NCI-H460 (cell line): ENCODE results near the gene KRT36. TPM values are rescaled to one million over a fixed set of nuclear protein-coding genes. Genes with fewer than 3 reads are reported as not detected.

Source experiments
- DNase-seq: peaks from one replicate; pipeline ENCODE4 v3.0.0-alpha.2; 2016; ENCODE audit warnings: low read depth; ENCODE audit errors: extremely low read depth
- total RNA-seq: library from RNA; depleted of rRNA; stranded (reverse); fragments of >200 nt; shearing (Covaris generic); gene quantifications from 2 replicates; pipeline ENCODE4 v1.2.3, GENCODE V29; 2014

KRT36 gene
- total RNA-seq, 1 experiment from 2014 or later = not detected

- DNase-seq = no peak
Measured at GRCh38 chr17:41504246-41504977, 14.7 kb upstream of the KRT36 start.

DNA sequence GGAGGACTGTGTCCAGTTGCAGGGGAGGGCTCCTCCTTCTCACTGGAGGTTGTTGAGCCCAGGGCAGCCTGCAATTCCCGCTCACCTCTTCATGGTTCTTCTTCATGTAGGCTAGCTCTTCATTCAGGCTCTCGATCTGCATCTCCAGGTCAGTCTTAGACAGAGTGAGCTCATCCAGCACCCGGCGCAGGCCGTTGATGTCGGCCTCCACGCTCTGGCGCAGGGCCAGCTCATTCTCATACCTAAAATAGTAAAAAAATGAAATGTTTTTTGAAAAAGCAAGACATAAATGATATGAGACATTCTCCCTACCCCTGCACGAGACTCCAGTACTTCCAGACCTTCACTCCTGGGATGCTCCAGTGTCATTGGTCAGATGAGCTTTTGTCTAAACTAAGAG, 13.5 kb upstream of the KRT36 start:
- DNase-seq = no peak

DNA sequence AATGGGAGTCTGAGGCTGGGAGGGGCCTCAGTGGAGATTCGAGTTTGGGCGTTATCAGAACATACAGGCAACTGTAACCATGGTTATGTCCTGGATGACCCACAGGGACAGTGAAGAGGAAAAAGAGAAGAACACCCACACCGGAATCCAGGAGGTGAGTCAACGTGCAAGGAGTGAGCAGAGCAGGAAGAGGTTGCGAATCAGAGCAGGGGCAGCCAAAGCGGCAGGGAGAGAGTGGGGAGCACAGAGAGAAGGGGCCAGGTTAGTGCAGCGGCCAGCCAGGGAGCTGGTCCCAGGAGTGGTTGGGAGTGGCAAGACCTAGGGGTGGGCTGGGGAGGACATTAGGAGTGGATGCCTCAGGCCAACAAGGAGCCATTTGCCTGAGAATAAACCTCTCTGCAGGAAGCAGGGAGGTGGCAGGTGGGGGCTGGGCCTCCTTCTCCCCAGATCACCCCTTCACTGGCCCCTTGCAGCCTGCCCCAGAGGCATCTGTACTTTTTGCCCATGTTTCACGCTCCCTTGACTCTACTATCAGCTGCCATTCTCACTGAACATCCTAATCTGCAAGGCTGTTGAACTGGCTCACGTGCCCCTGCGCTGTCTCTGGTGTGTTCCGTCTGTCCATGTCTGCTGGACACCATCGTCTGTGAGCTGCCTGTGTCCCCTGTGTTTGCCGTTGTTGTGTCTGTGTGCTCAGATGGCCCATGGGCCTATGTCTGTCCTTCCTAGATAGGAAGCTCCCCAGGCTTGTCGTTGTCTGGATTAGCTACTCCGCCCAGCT, 10.6 kb upstream of the KRT36 start:
- DNase-seq = no peak

DNA sequence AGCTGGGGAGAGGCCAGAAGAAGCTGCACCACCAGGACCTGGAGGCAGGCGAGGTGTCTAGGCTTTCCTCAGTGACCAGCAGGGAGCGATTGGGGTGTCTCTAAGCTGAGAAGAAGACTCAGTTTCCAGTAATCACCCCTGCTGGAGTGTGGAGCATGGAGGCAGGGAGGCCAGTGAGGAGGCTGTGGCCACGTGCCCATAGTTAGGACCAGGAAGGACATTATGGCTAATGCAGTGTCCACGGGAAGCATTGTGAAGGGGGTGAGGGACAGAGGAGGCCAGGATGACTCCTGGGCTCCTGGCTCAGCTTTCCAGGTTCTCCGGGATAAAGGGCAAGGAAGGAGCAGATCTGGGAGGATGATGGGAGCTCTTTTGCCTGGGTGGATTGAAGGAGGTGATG, 10.0 kb upstream of the KRT36 start:
- no peak for DNase-seq

GRCh38 chr17:41498276-41498675, 8.6 kb upstream of the KRT36 start:
- no peak for DNase-seq

DNA sequence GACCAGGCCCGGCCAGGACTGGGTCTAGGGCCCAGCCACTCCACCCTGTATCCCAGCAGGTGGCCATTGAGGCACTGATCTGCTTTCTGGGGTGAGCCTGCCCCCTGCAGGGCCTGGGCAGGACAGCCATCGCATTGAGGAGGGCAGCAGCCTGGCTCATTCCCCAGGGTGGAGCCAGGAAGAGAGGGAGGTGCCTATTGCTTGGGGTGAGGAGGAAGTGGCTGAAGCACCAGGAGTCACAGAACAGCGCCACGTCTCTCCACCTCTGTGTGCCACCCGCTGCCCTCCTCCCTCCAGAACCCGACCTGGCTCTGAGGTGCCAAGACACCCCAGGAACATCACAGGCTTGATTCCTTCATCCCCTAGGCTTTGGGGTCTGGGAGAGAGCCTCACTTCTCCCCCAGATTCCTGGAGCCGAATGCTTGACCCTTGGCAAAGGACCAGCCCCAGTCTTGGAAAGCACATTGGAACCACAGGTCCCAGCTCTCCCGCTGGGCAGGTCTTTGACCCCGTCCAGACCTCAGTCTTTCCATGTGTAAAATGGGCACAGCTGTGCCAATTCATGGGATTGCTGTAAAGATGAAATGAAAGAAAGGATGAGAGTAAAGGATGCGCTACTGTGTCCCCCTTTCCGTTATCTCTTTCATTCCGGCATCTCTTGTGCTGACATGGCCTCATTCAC, 7.2 kb upstream of the KRT36 start:
- DNase-seq = peak; percentile 85

- DNase-seq = no peak
Measured at GRCh38 chr17:41494524-41494923, 4.8 kb upstream of the KRT36 start.

- no peak for DNase-seq
Measured at GRCh38 chr17:41492771-41493170, 3.1 kb upstream of the KRT36 start.

- DNase-seq = no peak
Measured at GRCh38 chr17:41492351-41492750, 2.6 kb upstream of the KRT36 start.

DNA sequence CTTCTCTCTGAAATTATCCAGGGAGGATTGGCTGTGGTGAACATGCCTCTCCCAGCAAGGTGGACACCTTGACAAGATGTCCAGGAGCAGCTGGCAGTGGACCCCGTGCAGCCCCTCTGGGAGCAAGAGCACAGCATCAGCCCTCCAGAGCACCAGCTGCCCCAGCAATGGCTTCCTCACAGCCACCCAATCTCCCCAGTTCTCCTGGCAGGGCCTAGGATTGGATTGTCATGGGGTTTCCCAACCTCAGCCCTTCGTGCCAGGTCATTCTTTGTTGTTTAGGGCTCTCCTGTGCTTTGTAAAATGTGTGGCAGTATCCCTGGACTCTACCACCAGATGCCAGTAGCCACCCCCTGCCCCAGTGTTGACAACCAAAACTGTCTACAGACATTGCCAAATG, 1.8 kb upstream of the KRT36 start:
- no peak for DNase-seq

DNA sequence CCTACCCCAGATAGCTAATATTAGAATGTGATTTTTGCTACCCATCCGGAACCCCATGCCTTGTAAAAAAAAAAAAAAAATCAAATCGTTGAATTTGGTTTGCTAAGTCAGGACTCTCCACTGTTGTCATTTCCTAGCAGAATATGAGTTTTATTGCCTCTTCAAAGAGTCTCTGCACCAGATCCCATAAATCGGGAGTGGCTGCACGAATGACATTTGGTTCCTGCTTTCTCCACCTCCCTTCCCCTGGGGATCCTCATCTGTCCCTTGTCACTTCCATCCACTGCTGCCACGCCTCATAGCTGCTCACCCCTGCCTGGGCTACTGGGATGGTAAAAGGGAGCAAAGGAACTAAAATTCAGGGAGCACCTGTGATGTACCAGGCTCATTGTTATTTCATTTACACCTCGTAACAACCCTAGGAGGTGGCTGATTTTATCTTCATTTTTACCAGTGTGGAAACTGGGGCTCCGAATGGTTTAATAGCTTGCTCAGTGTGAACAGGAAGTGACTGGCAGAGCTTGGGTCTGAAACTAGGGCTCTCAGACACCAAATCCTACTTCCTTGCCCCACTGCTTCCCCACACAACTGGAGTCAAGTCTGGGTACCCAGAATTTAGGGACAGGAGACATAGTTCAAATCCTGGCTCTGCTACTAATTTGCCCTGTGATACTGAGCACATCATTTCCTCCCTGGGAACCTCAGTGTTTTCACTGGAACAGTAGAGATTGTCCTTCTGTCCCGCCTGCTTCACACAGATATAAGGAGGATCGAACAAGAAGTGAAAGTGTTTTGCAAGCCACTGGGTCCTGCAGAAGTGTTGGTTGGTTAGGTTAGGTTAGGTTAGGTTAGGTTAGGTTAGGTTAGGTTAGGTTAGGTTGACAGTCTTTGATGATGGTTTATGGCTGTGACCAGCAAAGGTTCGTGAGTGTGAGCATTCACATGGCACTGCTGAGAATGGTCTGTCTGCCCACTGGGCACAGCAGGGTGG, 585 bp upstream of the KRT36 start:
- no peak for DNase-seq

GRCh38 chr17:41486809-41487530, 2.7 kb downstream of the KRT36 start:
- peak; percentile 21 for DNase-seq

- no peak for DNase-seq
Measured at GRCh38 chr17:41486316-41486715, 3.4 kb downstream of the KRT36 start.

DNA sequence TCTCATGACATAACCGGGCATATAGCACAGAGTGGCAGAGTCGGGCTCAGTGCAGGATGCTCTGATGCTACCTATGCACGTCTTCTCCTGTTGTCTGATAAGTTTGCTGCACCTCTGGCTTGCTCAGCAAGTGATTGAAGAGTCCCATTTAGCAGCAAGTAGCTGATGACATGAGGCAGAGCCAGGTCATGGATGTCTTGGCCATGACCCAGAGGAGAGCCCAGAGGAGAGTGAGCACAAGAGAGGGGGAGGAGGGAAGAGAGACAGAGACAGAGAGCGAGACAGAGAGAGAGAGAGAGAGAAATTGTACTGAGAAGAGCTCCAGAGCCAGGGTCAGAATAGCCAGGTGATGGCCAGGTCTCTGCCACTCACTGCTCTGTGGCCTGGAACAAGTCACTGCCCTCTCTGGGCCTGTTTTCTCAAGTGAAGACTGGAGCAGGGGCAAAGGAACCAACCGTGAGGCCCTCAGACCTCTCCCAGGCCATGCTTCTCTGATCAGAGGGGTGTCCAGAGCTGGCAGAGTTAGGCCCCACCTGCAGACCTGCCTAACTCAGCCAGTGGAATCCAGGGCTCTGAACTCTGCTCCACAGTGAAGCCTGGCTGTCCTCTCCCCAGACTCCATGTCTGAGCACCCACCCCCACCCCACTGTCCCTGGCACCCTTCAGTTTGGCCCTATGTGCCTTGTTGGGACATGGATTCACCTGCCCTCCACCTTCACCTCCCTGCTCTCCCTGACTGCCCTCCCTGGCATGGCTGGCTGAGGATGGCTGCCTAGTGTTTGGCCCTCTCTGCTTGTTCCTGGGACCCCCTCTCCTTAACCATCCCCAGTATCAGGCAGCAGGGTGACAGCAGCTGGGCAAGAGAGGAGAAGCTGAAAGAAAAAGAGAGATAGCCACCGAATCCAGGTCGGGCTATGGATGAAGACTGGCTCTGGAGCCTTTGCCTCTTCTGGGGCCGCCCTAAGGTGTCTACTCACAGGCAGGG, 4.5 kb downstream of the KRT36 start:
- DNase-seq = no peak

GRCh38 chr17:41483991-41484826, 5.5 kb downstream of the KRT36 start:
- no peak for DNase-seq

GRCh38 chr17:41483531-41483930, 6.2 kb downstream of the KRT36 start:
- no peak for DNase-seq

GRCh38 chr17:41481036-41481435, 8.7 kb downstream of the KRT36 start, which contains the start of gene KRT35:
KRT35 (minus strand) TSS chr17:41481151; CDS start chr17:41481097, 54 bp downstream.
- DNase-seq = no peak

DNA sequence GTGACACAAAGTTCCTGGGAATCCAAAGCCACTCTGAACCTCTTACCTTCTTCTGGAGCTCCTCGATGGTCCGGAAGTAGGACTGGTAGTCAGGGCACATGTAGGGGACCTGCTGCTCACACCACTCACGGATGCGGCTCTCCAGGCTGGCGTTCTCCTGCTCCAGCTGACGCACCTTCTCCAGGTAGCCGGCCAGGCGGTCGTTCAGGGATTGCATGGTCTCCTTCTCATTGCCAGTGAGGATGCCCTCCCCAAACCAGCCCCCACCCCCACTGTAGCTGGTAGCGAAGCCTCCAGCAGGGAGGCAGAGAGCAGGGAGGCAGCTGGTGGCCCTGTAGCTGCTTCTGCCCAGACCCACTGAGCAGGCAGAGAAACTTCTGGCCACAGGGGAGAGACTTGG, 9.1 kb downstream of the KRT36 start:
- DNase-seq = no peak
